Amniotic epithelial cell (primary cell): Measurements from ENCODE around the gene GLB1L3.

Experiments used
- DNase-seq: peaks from one replicate; pipeline ENCODE4 v3.0.0-alpha.2; 2010; ENCODE audit warnings: low read depth

Gene GLB1L3

DNA sequence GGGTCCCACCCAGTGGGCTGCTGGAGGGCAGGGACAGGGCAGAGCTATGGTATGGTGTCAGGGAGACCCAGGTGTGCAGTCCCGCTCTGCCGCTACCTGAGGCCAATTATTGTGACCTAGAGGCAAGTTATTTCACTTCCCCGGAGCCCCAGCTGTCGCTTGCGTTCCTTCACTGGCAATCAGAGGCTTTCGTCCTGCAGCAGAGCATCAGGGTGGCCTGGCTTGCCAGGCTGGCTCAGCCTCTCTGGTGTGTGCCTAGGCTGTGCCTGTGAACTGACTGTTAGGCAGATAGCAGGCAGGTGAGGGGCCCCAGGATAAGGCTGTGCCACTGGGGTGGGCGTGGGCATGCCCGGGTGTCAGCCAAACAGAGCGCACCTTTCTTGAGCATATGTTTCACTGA is 87.0 kb downstream of the GLB1L3 start:
- no peak for DNase-seq

DNA sequence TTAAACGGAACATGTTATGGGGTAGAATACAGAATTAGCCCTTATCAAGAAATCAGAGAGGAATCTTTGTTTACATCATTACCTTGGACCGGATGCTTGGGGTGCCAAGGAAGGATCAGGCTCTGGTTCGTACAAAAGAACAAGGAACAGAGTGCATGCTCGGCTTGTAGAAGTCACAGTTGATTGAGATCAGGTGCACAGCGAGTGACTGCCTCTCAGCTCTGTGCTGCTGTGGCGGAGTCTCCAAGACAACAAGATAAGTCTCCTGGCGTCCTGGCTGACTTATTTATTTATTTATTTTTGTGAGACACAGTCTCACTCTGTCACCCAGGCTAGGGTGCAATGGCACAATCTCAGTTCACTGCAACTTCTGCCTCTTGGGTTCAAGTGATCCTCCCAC is 87.4 kb downstream of the GLB1L3 start:
- no peak for DNase-seq

DNA sequence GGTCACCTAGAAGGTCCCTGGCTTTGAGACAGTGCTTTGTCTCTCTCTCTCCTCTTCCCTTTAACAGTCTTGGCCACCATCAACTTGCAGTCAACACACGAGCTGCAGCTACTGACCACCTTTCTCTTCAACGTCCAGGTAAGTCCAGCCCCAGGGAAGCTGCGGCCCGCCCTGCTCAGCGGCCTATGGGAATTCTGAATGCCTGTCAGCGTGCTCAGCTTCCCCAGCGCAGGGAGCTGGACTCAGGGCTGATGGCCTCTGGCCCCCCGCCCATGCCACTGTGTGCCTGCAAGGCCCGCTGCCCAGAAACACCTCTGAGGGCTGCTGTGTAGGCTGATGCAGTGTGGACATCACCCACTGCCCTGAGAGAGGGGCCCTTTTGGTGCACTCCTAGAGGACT is 88.1 kb downstream of the GLB1L3 start:
- no peak for DNase-seq

DNA sequence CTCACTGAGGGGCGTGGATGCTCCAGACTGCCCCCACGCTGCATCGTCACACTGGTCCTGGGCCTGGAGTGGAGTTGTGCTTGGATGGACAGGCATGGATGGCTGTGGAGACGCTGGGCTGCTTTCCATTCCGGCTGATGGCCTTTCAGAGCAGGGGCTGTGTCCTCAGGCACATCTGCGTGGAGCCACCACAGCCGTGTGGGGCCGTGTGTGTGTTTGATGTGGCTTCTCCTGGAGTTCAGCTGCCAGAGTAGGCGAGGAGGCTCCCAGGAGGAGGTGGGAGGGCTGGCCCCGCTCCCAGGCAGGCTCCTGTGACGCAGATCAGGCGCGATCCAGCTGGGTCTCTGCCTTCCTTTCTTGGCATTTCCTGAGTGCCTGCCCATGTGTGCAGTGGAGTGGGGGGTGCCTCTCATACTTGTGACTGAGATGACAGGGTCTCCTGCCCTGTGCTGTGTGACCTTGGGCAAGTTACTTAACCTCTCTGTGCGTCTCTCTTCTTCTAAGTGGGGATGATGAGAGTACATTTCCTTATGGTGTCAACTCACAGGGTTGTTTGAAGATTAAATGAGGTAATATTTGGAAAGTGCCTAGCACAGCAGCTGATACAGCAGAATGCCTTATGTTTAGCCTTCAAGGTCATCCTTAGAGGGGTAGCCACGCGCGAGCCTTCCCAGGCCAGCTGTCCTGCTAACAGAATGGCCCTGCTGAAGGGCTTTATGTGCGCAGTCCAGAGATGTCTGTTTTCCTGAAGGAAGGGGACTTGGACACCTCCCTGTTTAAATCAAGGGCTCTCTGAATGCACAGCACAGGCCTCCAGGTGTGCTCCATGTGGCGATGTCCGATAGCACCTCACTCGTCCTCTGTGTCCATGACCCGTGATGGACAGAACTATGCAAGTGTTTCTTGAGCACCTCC is 89.1 kb downstream of the GLB1L3 start:
- DNase-seq = no peak

DNA sequence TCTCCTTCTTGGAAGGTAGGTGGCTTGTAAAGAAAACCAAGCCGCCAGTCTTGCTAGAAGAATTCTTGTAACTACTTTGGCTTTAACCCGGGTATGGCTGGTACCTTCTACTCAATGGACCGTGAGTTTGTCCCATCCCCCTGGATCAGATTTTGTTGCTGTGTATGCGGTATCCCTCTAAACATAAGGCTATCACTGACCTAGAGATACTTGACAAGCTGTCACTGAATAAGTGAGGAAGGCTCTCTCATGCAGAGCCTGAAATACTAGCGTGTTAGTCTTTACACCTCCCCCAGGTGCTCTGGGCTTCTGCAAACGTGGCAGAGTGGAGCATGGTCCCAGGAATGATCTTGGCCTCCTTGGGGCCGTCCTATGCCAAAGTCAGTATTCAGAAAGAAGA is 90.1 kb downstream of the GLB1L3 start:
- DNase-seq = no peak

DNA sequence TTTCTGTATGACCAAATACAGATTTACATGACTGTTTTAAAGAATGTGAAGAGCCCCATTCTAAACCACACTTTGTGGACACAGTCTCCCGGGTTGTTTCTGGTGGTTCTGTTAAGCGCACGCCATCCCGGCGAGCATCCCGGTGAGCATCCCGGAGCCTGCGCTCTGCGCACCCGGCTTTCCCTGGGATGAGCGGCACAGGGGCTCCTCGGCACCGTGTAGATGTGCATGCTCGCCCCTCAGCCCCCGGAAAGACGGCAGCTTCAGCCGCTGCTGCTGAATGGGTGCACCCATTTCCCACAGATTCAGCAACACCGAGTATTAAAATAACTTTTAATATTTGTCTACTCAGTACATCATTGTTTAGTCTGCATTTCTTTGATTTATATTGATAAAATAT is 91.6 kb downstream of the GLB1L3 start:
- no peak for DNase-seq
